ENCODE measurements around the gene CCDC121.
"Not testable (repeated sequence)": the region's sequence is repeated elsewhere in the genome, so short reads cannot be mapped to it uniquely, and the experiment has no call there.

Gene CCDC121

DNA sequence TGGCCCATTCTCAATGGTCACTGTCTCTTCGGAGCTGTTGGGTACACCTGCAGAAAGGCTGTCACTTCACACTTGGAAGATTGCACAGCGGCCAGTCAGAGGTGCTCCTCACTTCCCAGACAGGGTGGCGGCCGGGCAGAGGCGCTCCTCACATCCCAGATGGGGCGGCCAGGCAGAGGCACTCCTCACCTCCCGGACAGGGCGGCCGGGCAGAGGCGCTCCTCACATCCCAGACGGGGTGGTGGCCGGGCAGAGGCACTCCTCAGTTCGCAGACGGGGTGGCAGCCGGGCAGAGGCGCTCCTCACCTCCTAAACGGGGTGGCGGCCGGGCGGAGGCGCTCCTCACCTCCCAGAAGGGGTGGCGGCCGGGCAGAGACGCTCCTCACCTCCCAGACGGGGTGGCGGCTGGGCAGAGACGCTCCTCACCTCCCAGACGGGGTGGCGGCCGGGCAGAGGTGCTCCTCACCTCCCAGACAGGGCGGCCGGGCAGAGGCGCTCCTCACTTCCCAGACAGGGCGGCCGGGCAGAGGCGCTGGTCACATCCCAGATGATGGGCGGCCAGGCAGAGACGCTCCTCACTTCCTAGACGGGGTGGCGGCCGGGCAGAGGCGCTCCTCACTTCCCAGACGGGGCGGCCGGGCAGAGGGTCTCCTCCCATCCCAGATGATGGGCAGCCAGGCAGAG is 34.6 kb downstream of the CCDC121 start:
- Histone ChIP-seq H3K36me3 (ENCODE audit: control insufficient read depth in 4 of 4, insufficient read depth in 4 of 4, low read length in 3 of 4) (peaks cover 0 to 22% (median 5%) of the 10 kb centered on the region in 4 experiments), H3K9me3 (ENCODE audit: control extremely low read depth in 1 of 5, control insufficient read depth in 4 of 5, insufficient read depth in 2 of 5, low read depth in 1 of 5, low read length in 4 of 5) (peaks cover 3 to 45% (median 25%) of the 10 kb centered on the region in 5 experiments)
- H3K4me1 ChIP-seq (ENCODE audit: control extremely low read depth in 1 of 4, control insufficient read depth in 4 of 4, insufficient read depth in 4 of 4, low read length in 3 of 4); DNase-seq; H3K4me3 ChIP-seq (ENCODE audit: control insufficient read depth in 1 of 7, extremely low read depth in 1 of 7, insufficient read depth in 4 of 7, low read depth in 2 of 7, low read length in 6 of 7); POLR2A ChIA-PET; H3K27me3 ChIP-seq (replicated peaks in 2 of 5; ENCODE audit: control insufficient read depth in 4 of 5, insufficient read depth in 5 of 5, low read length in 4 of 5); H3K27ac ChIP-seq (ENCODE audit: insufficient read depth in 1 of 2, low read depth in 1 of 2, low read length in 2 of 2, poor library complexity in 1 of 2, severe bottlenecking in 2 of 2): not testable (repeated sequence)
- CTCF ChIA-PET, result interaction anchor here (1.0 kb wide), 2 partner anchors 9 to 10 kb away, joined by 3 to 4 read pairs; no protein-coding TSS in a partner anchor
- WGBS (ENCODE audit: insufficient coverage), result 99% methylated on average over 37 of the region's 45 CpGs

DNA sequence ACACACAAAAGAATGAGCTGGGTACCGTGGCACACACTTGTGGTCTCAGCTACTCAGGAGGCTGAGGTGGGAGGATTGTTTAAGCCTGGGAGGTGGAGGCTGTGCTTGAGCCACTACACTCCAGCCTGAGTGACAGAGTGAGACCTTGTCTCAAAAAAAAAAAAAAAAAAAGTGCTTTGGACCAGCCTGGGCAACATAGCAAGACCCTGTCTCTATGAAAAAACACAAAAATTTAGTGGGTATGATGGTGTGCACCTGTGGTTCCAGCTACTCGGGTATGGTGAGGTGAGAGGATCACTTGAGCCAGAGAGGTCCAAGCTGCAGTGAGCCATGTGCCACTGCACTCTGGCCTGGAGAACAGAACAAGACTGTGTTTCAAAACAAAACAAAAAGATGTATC is 35.6 kb downstream of the CCDC121 start:
- ChIA-PET POLR2A (no interaction called here), CTCF (interaction anchor here (1.0 kb wide), 1 partner anchor 11 kb away, joined by 3 read pairs; no protein-coding TSS in a partner anchor)
- Histone ChIP-seq H3K27me3 (replicated peaks in 2 of 5; ENCODE audit: control insufficient read depth in 4 of 5, insufficient read depth in 5 of 5, low read length in 4 of 5) (no peaks in the 10 kb centered on the region), H3K36me3 (ENCODE audit: control insufficient read depth in 4 of 4, insufficient read depth in 4 of 4, low read length in 3 of 4) (peaks cover 0 to 18% (median 5%) of the 10 kb centered on the region in 4 experiments), H3K9me3 (ENCODE audit: control extremely low read depth in 1 of 5, control insufficient read depth in 4 of 5, insufficient read depth in 2 of 5, low read depth in 1 of 5, low read length in 4 of 5) (peaks cover 8 to 53% (median 25%) of the 10 kb centered on the region in 5 experiments), H3K27ac (ENCODE audit: insufficient read depth in 1 of 2, low read depth in 1 of 2, low read length in 2 of 2, poor library complexity in 1 of 2, severe bottlenecking in 2 of 2) (no peak overlapping the region), H3K4me3 (ENCODE audit: control insufficient read depth in 1 of 7, extremely low read depth in 1 of 7, insufficient read depth in 4 of 7, low read depth in 2 of 7, low read length in 6 of 7) (no peak overlapping the region), H3K4me1 (ENCODE audit: control extremely low read depth in 1 of 4, control insufficient read depth in 4 of 4, insufficient read depth in 4 of 4, low read length in 3 of 4) (no peaks in the 10 kb centered on the region)
- no peak for DNase-seq
- WGBS (ENCODE audit: insufficient coverage), result 100% methylated on average over 1 of the region's 2 CpGs

DNA sequence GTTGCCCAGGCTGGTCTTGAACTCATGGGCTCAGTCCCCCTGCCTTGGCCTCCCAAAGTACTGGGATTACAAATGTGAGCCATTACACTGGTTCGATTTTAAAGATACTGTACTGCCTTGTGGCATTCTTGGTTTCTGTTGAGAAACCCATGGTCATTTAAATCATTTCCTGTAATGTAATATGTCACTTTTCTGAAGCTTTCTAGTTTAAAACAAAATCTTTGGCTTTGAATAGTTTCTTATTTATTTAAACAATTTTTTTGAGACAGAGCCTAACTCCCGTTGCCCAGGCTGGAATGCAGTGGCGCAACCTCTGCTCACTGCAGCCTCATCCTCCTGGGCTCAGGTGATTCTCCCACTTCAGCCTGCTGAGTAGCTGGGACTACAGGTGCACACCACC is 37.1 kb downstream of the CCDC121 start:
- Histone ChIP-seq H3K27ac (ENCODE audit: insufficient read depth in 1 of 2, low read depth in 1 of 2, low read length in 2 of 2, poor library complexity in 1 of 2, severe bottlenecking in 2 of 2) (no peak overlapping the region), H3K27me3 (replicated peaks in 2 of 5; ENCODE audit: control insufficient read depth in 4 of 5, insufficient read depth in 5 of 5, low read length in 4 of 5) (no peaks in the 10 kb centered on the region), H3K9me3 (ENCODE audit: control extremely low read depth in 1 of 5, control insufficient read depth in 4 of 5, insufficient read depth in 2 of 5, low read depth in 1 of 5, low read length in 4 of 5) (peaks cover 10 to 54% (median 25%) of the 10 kb centered on the region in 5 experiments), H3K36me3 (ENCODE audit: control insufficient read depth in 4 of 4, insufficient read depth in 4 of 4, low read length in 3 of 4) (peaks cover 0 to 18% (median 3%) of the 10 kb centered on the region in 4 experiments), H3K4me3 (ENCODE audit: control insufficient read depth in 1 of 7, extremely low read depth in 1 of 7, insufficient read depth in 4 of 7, low read depth in 2 of 7, low read length in 6 of 7) (no peak overlapping the region), H3K4me1 (ENCODE audit: control extremely low read depth in 1 of 4, control insufficient read depth in 4 of 4, insufficient read depth in 4 of 4, low read length in 3 of 4) (no peaks in the 10 kb centered on the region)
- 100% methylated on average over 2 of the region's 3 CpGs for WGBS (ENCODE audit: insufficient coverage)
- DNase-seq, result no peak
- ChIA-PET CTCF (no interaction called here), POLR2A (no interaction called here)

DNA sequence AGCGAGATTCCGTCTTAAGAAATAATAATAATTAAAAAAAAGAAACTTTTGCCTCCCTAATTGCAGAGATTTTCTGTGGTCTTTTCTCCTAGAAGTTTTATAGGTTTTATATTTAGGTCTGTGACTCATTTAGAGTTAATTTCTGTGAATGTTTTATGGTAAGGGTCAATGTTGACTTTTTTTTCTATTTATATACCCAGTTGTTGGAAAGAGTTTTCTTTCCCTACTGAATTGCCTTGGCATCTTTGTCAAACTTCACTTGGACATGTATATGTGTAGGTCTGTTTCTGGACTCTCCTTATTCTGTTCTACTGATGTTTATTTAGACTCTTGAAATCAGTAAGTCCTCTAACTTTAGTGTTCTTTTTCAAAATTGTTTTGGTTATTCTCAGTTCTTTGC is 40.5 kb downstream of the CCDC121 start:
- Histone ChIP-seq H3K4me1 (ENCODE audit: control extremely low read depth in 1 of 4, control insufficient read depth in 4 of 4, insufficient read depth in 4 of 4, low read length in 3 of 4) (peaks cover 6 to 18% (median 13%) of the 10 kb centered on the region in 4 experiments), H3K4me3 (ENCODE audit: control insufficient read depth in 1 of 7, extremely low read depth in 1 of 7, insufficient read depth in 4 of 7, low read depth in 2 of 7, low read length in 6 of 7) (no peak overlapping the region), H3K27me3 (replicated peaks in 2 of 5; ENCODE audit: control insufficient read depth in 4 of 5, insufficient read depth in 5 of 5, low read length in 4 of 5) (no peaks in the 10 kb centered on the region), H3K36me3 (ENCODE audit: control insufficient read depth in 4 of 4, insufficient read depth in 4 of 4, low read length in 3 of 4) (peaks cover 0 to 3% (median 0%) of the 10 kb centered on the region in 4 experiments), H3K9me3 (ENCODE audit: control extremely low read depth in 1 of 5, control insufficient read depth in 4 of 5, insufficient read depth in 2 of 5, low read depth in 1 of 5, low read length in 4 of 5) (peaks cover 6 to 40% (median 10%) of the 10 kb centered on the region in 5 experiments), H3K27ac (ENCODE audit: insufficient read depth in 1 of 2, low read depth in 1 of 2, low read length in 2 of 2, poor library complexity in 1 of 2, severe bottlenecking in 2 of 2) (no peak overlapping the region)
- WGBS (ENCODE audit: insufficient coverage), result no CpG with 5 or more reads among the region's 2 CpGs
- DNase-seq, result no peak
- POLR2A ChIA-PET, result no interaction called here
- CTCF ChIA-PET, result no interaction called here

DNA sequence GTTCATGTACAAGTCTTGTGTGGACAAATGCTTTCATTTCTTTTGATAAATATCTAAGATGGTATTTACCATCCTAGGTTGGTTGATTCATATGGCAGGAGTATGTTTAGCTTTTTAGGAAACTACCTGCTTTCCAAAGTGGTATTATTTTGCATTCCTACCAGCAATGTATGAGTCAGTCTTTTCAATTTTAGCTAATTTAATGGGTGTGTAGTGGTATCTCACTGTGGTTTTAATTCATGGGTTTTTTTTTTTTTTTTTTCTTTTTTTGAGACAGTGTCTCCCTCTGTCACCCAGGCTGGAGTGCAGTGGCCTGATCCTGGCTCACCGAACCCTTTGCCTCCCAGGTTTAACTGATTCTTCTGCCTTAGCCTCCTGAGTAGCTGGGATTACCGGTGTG is 41.8 kb downstream of the CCDC121 start:
- POLR2A ChIA-PET, result no interaction called here
- H3K27me3 ChIP-seq (replicated peaks in 2 of 5; ENCODE audit: control insufficient read depth in 4 of 5, insufficient read depth in 5 of 5, low read length in 4 of 5), result no peaks in the 10 kb centered on the region
- H3K4me1 ChIP-seq (ENCODE audit: control extremely low read depth in 1 of 4, control insufficient read depth in 4 of 4, insufficient read depth in 4 of 4, low read length in 3 of 4), result peaks cover 9 to 29% (median 15%) of the 10 kb centered on the region in 4 experiments
- H3K9me3 ChIP-seq (ENCODE audit: control extremely low read depth in 1 of 5, control insufficient read depth in 4 of 5, insufficient read depth in 2 of 5, low read depth in 1 of 5, low read length in 4 of 5), result peaks cover 5 to 29% (median 8%) of the 10 kb centered on the region in 5 experiments
- no peak overlapping the region for H3K27ac ChIP-seq (ENCODE audit: insufficient read depth in 1 of 2, low read depth in 1 of 2, low read length in 2 of 2, poor library complexity in 1 of 2, severe bottlenecking in 2 of 2)
- no peak for DNase-seq
- WGBS (ENCODE audit: insufficient coverage), result no CpG with 5 or more reads among the region's 2 CpGs
- H3K36me3 ChIP-seq (ENCODE audit: control insufficient read depth in 4 of 4, insufficient read depth in 4 of 4, low read length in 3 of 4), result peaks cover 0 to 2% (median 0%) of the 10 kb centered on the region in 4 experiments
- CTCF ChIA-PET, result no interaction called here
- H3K4me3 ChIP-seq (ENCODE audit: control insufficient read depth in 1 of 7, extremely low read depth in 1 of 7, insufficient read depth in 4 of 7, low read depth in 2 of 7, low read length in 6 of 7), result no peak overlapping the region

DNA sequence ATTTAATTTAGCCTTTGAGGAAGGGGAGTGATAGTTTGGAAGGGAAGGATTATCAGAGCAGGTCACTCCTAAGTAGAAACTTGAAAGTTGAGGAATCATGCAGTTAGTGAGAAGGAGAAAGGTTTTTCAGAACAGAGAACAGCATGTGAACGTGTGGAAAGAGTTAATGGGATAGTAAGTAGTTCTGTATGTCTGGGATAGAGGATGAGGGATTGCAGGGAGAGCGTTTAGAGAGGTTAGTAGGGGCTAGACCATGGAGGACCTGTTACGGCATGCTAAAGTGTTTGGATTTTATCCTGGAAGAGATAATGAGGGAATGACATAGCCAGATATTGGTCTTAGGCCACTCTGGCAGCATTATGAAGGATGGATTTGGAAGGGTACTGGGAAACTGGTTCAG is 44.2 kb downstream of the CCDC121 start:
- CTCF ChIA-PET, result interaction anchor here (1.0 to 1.5 kb wide), 2 partner anchors 12 to 79 kb away, joined by 3 to 5 read pairs; partner anchors contain the start of gene SUPT7L
- POLR2A ChIA-PET, result no interaction called here
- no peak overlapping the region for H3K27ac ChIP-seq (ENCODE audit: insufficient read depth in 1 of 2, low read depth in 1 of 2, low read length in 2 of 2, poor library complexity in 1 of 2, severe bottlenecking in 2 of 2)
- peaks cover 0 to 14% (median 2%) of the 10 kb centered on the region in 5 experiments for H3K9me3 ChIP-seq (ENCODE audit: control extremely low read depth in 1 of 5, control insufficient read depth in 4 of 5, insufficient read depth in 2 of 5, low read depth in 1 of 5, low read length in 4 of 5)
- WGBS (ENCODE audit: insufficient coverage), result 100% methylated on average over 3 of the region's 3 CpGs
- H3K36me3 ChIP-seq (ENCODE audit: control insufficient read depth in 4 of 4, insufficient read depth in 4 of 4, low read length in 3 of 4), result no peaks in the 10 kb centered on the region
- no peaks in the 10 kb centered on the region for H3K27me3 ChIP-seq (replicated peaks in 2 of 5; ENCODE audit: control insufficient read depth in 4 of 5, insufficient read depth in 5 of 5, low read length in 4 of 5)
- H3K4me3 ChIP-seq (ENCODE audit: control insufficient read depth in 1 of 7, extremely low read depth in 1 of 7, insufficient read depth in 4 of 7, low read depth in 2 of 7, low read length in 6 of 7), result peak overlapping the region in 1 of 7 experiments; percentile 84
- no peak for DNase-seq
- peaks cover 9 to 29% (median 15%) of the 10 kb centered on the region in 4 experiments for H3K4me1 ChIP-seq (ENCODE audit: control extremely low read depth in 1 of 4, control insufficient read depth in 4 of 4, insufficient read depth in 4 of 4, low read length in 3 of 4)

DNA sequence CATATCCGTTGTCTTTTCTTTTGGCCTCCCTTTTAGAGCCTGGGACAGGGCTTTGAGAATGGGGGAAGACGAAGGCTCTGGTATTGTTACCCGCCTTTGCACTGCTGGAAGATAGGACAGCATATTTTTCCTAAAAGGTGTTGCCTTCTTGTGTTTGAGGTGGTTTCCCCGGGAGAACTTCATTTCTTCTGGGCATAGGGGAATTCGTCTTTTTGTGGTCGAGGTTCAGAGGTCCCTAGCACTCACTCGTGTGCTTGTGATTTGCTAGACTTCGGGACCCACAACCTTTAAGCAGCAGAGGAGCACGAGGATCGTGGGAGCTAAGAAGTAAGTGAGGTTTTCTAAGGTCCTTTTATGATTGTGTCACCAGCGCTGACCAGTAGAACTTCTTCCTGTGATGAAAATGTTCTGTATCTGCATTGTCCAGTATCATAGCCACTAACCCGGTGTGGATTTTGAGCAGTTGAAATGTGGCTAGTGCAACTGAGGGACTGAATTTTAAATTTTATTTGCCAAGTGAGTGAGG is 45.4 kb downstream of the CCDC121 start:
- DNase-seq, result peak in 1 of 3 donors; percentile 2
- Histone ChIP-seq H3K4me1 (ENCODE audit: control extremely low read depth in 1 of 4, control insufficient read depth in 4 of 4, insufficient read depth in 4 of 4, low read length in 3 of 4) (peaks cover 9 to 29% (median 15%) of the 10 kb centered on the region in 4 experiments), H3K36me3 (ENCODE audit: control insufficient read depth in 4 of 4, insufficient read depth in 4 of 4, low read length in 3 of 4) (no peaks in the 10 kb centered on the region), H3K27ac (ENCODE audit: insufficient read depth in 1 of 2, low read depth in 1 of 2, low read length in 2 of 2, poor library complexity in 1 of 2, severe bottlenecking in 2 of 2) (peak overlapping the region; percentile 18 to 80), H3K9me3 (ENCODE audit: control extremely low read depth in 1 of 5, control insufficient read depth in 4 of 5, insufficient read depth in 2 of 5, low read depth in 1 of 5, low read length in 4 of 5) (peaks cover 0 to 17% (median 4%) of the 10 kb centered on the region in 5 experiments), H3K27me3 (replicated peaks in 2 of 5; ENCODE audit: control insufficient read depth in 4 of 5, insufficient read depth in 5 of 5, low read length in 4 of 5) (no peaks in the 10 kb centered on the region), H3K4me3 (ENCODE audit: control insufficient read depth in 1 of 7, extremely low read depth in 1 of 7, insufficient read depth in 4 of 7, low read depth in 2 of 7, low read length in 6 of 7) (peak overlapping the region; percentile 32 to 89 (median 83))
- ChIA-PET CTCF (interaction anchor here (0.6 kb wide), 1 partner anchor 567 kb away, joined by 3 read pairs; no protein-coding TSS in a partner anchor), POLR2A (interaction anchor here (0.6 to 0.9 kb wide), 2 partner anchors 21 to 245 kb away, joined by 4 to 6 read pairs; no protein-coding TSS in a partner anchor)
- 14% methylated on average over 7 of the region's 12 CpGs for WGBS (ENCODE audit: insufficient coverage)

Data from common myeloid progenitor, CD34-positive (primary cell).